Measurements from ENCODE around the gene PARVB.

GRCh38 chr22:44166498-44167276, 142.6 kb downstream of the PARVB start:
- TF ChIP-seq CTCF (IDR thresholded peaks at IDR 0.05) (no peak), POLR2A (IDR thresholded peaks at IDR 0.05) (no peak)

Data from uterus (tissue), 2 donors.